ENCODE data around the gene KLHL40.

DNA sequence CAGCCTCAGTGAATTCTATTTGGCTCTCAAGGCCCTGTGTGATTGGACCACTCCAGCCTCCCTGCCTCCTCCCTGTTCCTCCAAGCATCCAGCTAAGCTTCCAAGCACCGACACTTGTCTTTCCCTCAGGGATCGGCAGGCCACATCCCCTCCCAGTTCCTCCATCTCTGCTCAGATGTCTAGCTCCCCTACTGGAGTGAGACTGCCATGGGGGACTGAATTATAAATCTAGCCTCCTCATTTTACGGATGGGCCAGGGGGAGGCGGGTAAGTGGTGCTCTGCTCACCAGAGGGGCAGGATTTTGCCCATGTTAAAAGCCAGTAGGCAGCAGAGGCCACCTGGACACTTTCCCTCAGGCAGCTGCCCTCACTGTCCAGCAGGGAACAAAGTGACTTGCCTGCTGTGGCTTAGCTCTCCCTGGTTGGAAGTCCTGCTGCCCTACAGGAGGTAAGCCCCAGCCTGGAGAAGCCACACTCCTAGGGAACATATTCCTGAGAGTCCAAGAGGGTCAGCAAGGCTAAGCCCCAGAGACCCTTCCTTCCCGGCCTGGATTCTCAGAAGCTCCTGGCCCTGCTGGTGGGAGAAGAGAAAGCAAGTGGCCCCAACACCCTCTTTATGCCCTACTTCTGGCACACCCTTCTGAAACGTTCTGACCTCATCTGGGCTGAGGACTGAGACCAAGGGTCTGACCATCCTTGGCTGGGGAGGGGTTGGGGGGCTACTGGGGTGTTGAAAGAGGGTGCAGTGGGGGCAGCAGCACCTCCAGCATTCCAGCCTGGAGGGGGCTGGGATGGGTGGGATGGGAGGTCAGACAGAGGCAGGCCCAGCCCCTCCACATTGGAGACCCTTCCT, 26.4 kb downstream of the KLHL40 start:
- TF ChIP-seq EP300 (conservative IDR thresholded peaks at IDR 0.05; ENCODE audit: poor library complexity, severe bottlenecking) (no peak), POLR2AphosphoS5 (IDR thresholded peaks at IDR 0.05) (no peak), TAF1 (IDR thresholded peaks at IDR 0.05; ENCODE audit: low read depth) (no peak), EZH2 (IDR thresholded peaks at IDR 0.05; ENCODE audit: borderline replicate concordance, insufficient read depth, low read length, poor library complexity, severe bottlenecking) (no peak), RAD21 (conservative IDR thresholded peaks at IDR 0.05) (no peak)
- TF ChIP-seq, protein P1, sequence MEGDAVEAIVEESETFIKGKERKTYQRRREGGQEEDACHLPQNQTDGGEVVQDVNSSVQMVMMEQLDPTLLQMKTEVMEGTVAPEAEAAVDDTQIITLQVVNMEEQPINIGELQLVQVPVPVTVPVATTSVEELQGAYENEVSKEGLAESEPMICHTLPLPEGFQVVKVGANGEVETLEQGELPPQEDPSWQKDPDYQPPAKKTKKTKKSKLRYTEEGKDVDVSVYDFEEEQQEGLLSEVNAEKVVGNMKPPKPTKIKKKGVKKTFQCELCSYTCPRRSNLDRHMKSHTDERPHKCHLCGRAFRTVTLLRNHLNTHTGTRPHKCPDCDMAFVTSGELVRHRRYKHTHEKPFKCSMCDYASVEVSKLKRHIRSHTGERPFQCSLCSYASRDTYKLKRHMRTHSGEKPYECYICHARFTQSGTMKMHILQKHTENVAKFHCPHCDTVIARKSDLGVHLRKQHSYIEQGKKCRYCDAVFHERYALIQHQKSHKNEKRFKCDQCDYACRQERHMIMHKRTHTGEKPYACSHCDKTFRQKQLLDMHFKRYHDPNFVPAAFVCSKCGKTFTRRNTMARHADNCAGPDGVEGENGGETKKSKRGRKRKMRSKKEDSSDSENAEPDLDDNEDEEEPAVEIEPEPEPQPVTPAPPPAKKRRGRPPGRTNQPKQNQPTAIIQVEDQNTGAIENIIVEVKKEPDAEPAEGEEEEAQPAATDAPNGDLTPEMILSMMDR (IDR thresholded peaks at IDR 0.05; ENCODE audit: poor library complexity, severe bottlenecking): no peak
